Lung (tissue), 12 donors: ENCODE results near the gene LRRIQ4. TPM values are rescaled to one million over a fixed set of nuclear protein-coding genes. Genes with fewer than 3 reads are reported as not detected.

Source experiments
- ATAC-seq: fragments of 200-7000 bp; cut with Tn5 transposase; one replicate; pipeline ENCODE4 v1.9.1; 2020; ENCODE audit warnings: moderate number of reproducible peaks; ENCODE audit not compliant: insufficient read depth, low FRiP score
- DNase-seq, 3 donors: peaks; one replicate each; pipeline ENCODE4 v3.0.0-alpha.2; 2013 to 2017
- H3K27ac ChIP-seq, 2 donors: one replicate each; pipeline ENCODE4 v1.5.1; 2013; ENCODE audit warnings: mild to moderate bottlenecking in 2 of 2, moderate library complexity in 2 of 2, control low read depth in 1 of 2, inconsistent platforms in 1 of 2, low read depth in 1 of 2, low read length in 1 of 2
- H3K27me3 ChIP-seq, 3 donors: one replicate each; pipeline ENCODE4 v1.5.1; 2013; ENCODE audit warnings: low read length in 2 of 3; ENCODE audit not compliant: control insufficient read depth in 3 of 3, insufficient read depth in 3 of 3
- H3K36me3 ChIP-seq, 4 donors: one replicate each; pipeline ENCODE4 v1.5.1; 2013; ENCODE audit warnings: low read length in 4 of 4, mild to moderate bottlenecking in 1 of 4, moderate library complexity in 1 of 4; ENCODE audit not compliant: control insufficient read depth in 4 of 4, insufficient read depth in 4 of 4
- H3K4me1 ChIP-seq, 5 donors: one replicate each; pipeline ENCODE4 v1.5.1; 2013; ENCODE audit warnings: low read length in 5 of 5, mild to moderate bottlenecking in 2 of 5, moderate library complexity in 1 of 5; ENCODE audit not compliant: control insufficient read depth in 5 of 5, insufficient read depth in 5 of 5
- H3K4me3 ChIP-seq: one replicate; pipeline ENCODE4 v1.5.1; 2013; ENCODE audit warnings: mild to moderate bottlenecking, control low read depth, moderate library complexity
- H3K9ac ChIP-seq, 2 donors: one replicate each; pipeline ENCODE4 v1.5.1; 2013; ENCODE audit warnings: low read length in 2 of 2, control low read depth in 1 of 2; ENCODE audit not compliant: insufficient read depth in 1 of 2
- H3K9me3 ChIP-seq, 4 donors: one replicate each; pipeline ENCODE4 v1.5.1; 2013; ENCODE audit warnings: low read length in 3 of 4, mild to moderate bottlenecking in 1 of 4, moderate library complexity in 1 of 4; ENCODE audit not compliant: control insufficient read depth in 4 of 4, insufficient read depth in 3 of 4
- WGBS, 2 donors: extraction: QIAGEN DNeasy Blood & Tissue Kit; methylation state at CpG; one replicate each; pipeline ENCODE4 v1.1.7; 2013; 5-methylcytosine and 5-hydroxymethylcytosine counted together
- polyA plus RNA-seq, 2 donors: library from polyadenylated mRNA; stranded (reverse); fragments of 200-250 nt; gene quantifications; one replicate each; pipeline ENCODE4 v1.2.1, GENCODE V29; 2013
- total RNA-seq, 2 donors: library from RNA; depleted of rRNA in 1 of 2; stranded (reverse); fragments of >200 nt in 1 of 2; gene quantifications; one replicate each; pipeline ENCODE4 v1.2.1, GENCODE V29; 2014 to 2021
- TF ChIP-seq, protein P1 (sequence below): IDR thresholded peaks from 2 replicates; pipeline ENCODE4 v1.5.1; 2012; ENCODE audit warnings: mild to moderate bottlenecking; ENCODE audit errors: control extremely low read depth, extremely low read depth
- donor health status: control.
- donor health status: control.
- donor health status: Bipolar disorder and iron deficiency.
- donor health status: healthy.
- donor health status: DM: yes; HTN: yes; CAD: no.

The LRRIQ4 gene
- total and polyA plus RNA-seq, 4 donors = 0.03 to 0.09 TPM; not detected in 2

- TF ChIP-seq, protein P1, sequence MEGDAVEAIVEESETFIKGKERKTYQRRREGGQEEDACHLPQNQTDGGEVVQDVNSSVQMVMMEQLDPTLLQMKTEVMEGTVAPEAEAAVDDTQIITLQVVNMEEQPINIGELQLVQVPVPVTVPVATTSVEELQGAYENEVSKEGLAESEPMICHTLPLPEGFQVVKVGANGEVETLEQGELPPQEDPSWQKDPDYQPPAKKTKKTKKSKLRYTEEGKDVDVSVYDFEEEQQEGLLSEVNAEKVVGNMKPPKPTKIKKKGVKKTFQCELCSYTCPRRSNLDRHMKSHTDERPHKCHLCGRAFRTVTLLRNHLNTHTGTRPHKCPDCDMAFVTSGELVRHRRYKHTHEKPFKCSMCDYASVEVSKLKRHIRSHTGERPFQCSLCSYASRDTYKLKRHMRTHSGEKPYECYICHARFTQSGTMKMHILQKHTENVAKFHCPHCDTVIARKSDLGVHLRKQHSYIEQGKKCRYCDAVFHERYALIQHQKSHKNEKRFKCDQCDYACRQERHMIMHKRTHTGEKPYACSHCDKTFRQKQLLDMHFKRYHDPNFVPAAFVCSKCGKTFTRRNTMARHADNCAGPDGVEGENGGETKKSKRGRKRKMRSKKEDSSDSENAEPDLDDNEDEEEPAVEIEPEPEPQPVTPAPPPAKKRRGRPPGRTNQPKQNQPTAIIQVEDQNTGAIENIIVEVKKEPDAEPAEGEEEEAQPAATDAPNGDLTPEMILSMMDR = no peak
- H3K36me3 ChIP-seq = peaks cover 0 to 4% (median 2%) of the 10 kb centered on the region in 4 donors
- H3K9ac ChIP-seq = peak within 1 kb of the TSS; percentile 67 to 96
- WGBS, 2 donors = 1 to 3% methylated on average over 51 of the region's 51 CpGs
- H3K27ac ChIP-seq = peak within 1 kb of the TSS; percentile 82 to 95
- DNase-seq = peak; percentile 69 to 84 (median 74)
- H3K4me1 ChIP-seq = peaks cover 0 to 9% (median 6%) of the 10 kb centered on the region in 5 donors
- no peaks in the 10 kb centered on the region for H3K27me3 ChIP-seq
- peaks cover 0 to 3% (median 0%) of the 10 kb centered on the region in 4 donors for H3K9me3 ChIP-seq
- peak; percentile 2 for ATAC-seq
- H3K4me3 ChIP-seq = peak within 1 kb of the TSS; percentile 59
Measured at GRCh38 chr3:169769287-169770181, 43.1 kb upstream of the LRRIQ4 start, which contains the start of gene ACTRT3. TSS of gene ACTRT3 (minus strand) at chr3:169769561. CDS start at chr3:169769520, 41 bp downstream.

DNA sequence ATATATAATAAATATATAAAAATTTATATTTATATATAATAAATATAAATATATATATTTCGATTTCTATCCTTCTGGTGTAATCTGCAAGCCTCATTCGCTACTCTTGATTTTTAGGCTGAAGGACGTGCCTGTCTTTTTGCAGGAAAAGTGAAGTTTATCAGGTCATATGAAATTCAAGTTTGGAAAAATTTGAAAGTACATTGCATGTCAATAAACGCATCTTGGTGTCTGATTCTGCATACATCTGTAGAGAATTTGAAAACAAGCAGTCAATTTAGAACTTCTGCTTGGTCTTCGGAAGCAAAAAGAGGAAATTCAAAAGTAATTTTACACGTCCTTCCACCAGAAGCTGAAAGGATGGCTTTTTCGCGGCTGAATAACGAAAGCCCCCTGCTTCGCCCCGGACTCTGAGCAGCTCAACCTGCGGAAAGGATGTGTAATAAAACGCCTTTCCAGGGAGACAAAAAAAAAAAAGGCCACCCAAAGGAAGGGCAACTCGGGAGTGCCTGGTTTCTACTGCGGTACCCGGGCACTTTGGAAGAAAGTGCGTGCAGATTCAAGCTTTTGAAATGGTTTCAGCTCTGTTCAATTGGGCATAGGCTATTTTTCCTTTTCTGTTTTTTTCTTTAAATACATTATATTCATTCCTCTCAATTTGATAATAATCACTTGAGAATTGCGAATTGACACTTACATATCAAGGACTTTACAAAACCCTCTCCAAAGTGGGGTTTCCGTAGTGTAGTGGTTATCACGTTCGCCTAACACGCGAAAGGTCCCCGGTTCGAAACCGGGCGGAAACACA, 41.0 kb upstream of the LRRIQ4 start:
- Histone ChIP-seq H3K4me3 (peak overlapping the region; percentile 54), H3K9me3 (no peaks in the 10 kb centered on the region), H3K27ac (peak overlapping the region; percentile 70 to 97), H3K27me3 (no peaks in the 10 kb centered on the region), H3K36me3 (peaks cover 0 to 11% (median 2%) of the 10 kb centered on the region in 4 donors), H3K9ac (peak overlapping the region; percentile 93 to 96), H3K4me1 (peaks cover 0 to 18% (median 6%) of the 10 kb centered on the region in 5 donors)
- DNase-seq (peak; percentile 75 to 97 (median 96)), ATAC-seq (peak; percentile 8)
- 1% methylated on average over 27 of the region's 27 CpGs for WGBS, 2 donors
- TF ChIP-seq, protein P1 = no peak

DNA sequence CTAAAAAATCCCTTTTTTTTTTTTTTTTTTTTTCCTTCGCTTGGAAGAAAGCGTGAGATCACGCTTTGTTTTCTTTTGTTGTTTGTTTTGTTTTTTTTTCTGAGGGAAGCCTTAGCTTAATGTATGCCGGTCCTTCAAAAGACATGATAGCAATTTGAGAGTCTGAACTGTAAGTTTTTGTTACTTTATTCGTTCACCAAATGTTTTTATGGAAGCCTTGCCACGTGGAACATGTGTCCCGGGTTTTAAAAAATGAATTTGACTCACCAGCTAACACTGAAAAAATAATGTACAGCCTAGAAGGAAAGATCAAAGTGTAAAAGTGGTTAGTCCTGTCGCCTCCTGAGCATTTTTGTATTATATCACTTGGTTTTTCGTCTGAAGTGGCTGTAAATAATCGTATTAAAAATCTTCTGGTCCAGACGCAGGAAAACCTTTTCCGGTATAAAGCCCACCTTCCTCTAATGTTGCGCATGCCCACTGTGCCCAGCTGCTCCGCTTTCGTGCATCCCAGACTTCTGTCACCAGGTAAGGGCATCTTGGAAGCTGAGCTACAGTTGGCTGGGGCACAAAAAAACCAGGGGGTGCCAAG, 40.3 kb upstream of the LRRIQ4 start:
- ATAC-seq = peak; percentile 49
- H3K9ac ChIP-seq = peak overlapping the region; percentile 93 to 96
- no peaks in the 10 kb centered on the region for H3K9me3 ChIP-seq
- H3K36me3 ChIP-seq = peaks cover 0 to 11% (median 2%) of the 10 kb centered on the region in 4 donors
- TF ChIP-seq, protein P1 = no peak
- H3K27me3 ChIP-seq = no peaks in the 10 kb centered on the region
- 0% methylated on average over 15 of the region's 15 CpGs for WGBS, 2 donors
- peak overlapping the region; percentile 97 to 98 for H3K27ac ChIP-seq
- peak; percentile 81 to 92 (median 91) for DNase-seq
- H3K4me3 ChIP-seq = peak overlapping the region; percentile 90
- peaks cover 0 to 18% (median 6%) of the 10 kb centered on the region in 5 donors for H3K4me1 ChIP-seq
